T-helper 22 cell (primary cell): ENCODE data around the gene ARPIN.
"Not testable (repeated sequence)": the region's sequence is repeated elsewhere in the genome, so short reads cannot be mapped to it uniquely, and the experiment has no call there.

ENCODE experiments used
- DNase-seq: peaks from one replicate; pipeline ENCODE4 v3.0.0-alpha.2; 2020; ENCODE audit warnings: low read depth

ARPIN gene

GRCh38 chr15:89910891-89911626, 1.7 kb downstream of the ARPIN start:
- DNase-seq: no peak

GRCh38 chr15:89909611-89910010, 3.1 kb downstream of the ARPIN start:
- DNase-seq: no peak

- DNase-seq: no peak
Measured at GRCh38 chr15:89908226-89908625, 4.5 kb downstream of the ARPIN start.

GRCh38 chr15:89907289-89907688, 5.5 kb downstream of the ARPIN start:
- no peak for DNase-seq

GRCh38 chr15:89905846-89906378, 6.8 kb downstream of the ARPIN start:
- no peak for DNase-seq

- DNase-seq: no peak
Measured at GRCh38 chr15:89904519-89904918, 8.2 kb downstream of the ARPIN start.

GRCh38 chr15:89903858-89904130, 9.0 kb downstream of the ARPIN start:
- no peak for DNase-seq

- DNase-seq: no peak
Measured at GRCh38 chr15:89903015-89903857, 9.5 kb downstream of the ARPIN start.

GRCh38 chr15:89900849-89901248, 11.9 kb downstream of the ARPIN start:
- no peak for DNase-seq

- DNase-seq: no peak
Measured at GRCh38 chr15:89899951-89900567, 12.7 kb downstream of the ARPIN start.

GRCh38 chr15:89899295-89899945, 13.3 kb downstream of the ARPIN start:
- no peak for DNase-seq

GRCh38 chr15:89898614-89899294, 14.0 kb downstream of the ARPIN start:
- peak; percentile 23 for DNase-seq

- no peak for DNase-seq
Measured at GRCh38 chr15:89898146-89898545, 14.6 kb downstream of the ARPIN start.

GRCh38 chr15:89893696-89894447, 18.9 kb downstream of the ARPIN start, which contains the start of gene AP3S2:
Gene AP3S2 (minus strand): TSS chr15:89893994. CDS start chr15:89893949, 45 bp downstream.
- DNase-seq: peak; percentile 70

- DNase-seq: no peak
Measured at GRCh38 chr15:89893027-89893426, 19.7 kb downstream of the ARPIN start.

GRCh38 chr15:89888214-89888804, 24.4 kb downstream of the ARPIN start:
- no peak for DNase-seq

GRCh38 chr15:89885611-89886010, 27.1 kb downstream of the ARPIN start:
- DNase-seq: no peak

GRCh38 chr15:89885179-89885578, 27.6 kb downstream of the ARPIN start:
- not testable (repeated sequence) for DNase-seq

- DNase-seq: no peak
Measured at GRCh38 chr15:89883518-89883917, 29.2 kb downstream of the ARPIN start.

- no peak for DNase-seq
Measured at GRCh38 chr15:89880727-89881126, 32.0 kb downstream of the ARPIN start.
